Measurements from ENCODE around the gene GATA2. TPM values are rescaled to one million over a fixed set of nuclear protein-coding genes. Genes with fewer than 3 reads are reported as not detected.

GATA2 gene
- total RNA-seq, 4 donors from 2014 or later, result 5.4 to 16.0 (median 8.1) TPM

DNA sequence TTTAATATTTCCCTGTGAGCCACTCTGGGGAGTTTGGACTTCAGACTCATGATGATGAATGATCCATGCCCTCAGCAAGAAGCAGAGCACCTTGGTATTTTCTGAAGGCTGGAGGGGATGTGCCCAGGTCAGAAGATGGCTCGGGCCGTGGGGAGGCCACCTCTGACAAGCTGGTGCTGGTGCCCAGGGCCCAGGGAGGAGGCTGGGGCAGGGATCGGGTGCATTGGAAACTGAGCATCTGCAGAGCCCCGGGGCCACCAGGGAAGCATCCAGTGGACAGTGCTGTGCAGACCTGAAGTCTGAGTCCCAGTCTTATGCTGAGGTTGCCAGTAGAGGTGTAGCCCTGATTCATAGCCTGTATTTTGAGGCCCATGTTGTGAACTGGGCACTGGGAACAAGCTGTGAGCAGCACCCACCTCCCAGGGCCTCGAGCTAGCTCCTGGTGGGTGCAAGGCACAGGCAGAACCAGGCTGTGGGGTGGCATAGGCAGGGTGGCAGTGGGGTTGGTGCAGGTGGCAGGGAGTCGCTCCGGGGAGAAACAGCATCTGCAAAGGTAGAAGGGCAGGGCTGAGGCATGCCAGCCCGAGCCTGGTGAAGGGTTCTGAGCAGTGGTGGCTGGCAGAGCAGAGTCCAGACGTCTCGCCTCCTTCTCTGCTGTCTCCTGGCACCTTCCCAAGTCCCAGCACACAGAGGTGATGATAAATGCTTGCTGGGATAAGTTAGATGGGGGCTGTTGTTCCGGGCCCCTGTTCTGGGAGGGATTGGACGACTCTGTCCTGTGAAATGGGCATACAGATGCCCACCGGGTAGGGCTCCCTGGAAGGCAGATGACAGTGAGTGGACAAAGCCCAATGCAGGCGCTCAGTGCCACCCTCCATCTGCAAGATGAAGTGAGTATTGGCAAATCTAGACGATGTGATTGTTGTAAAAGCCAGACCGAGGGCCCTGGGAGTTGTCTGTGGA is 36.9 kb downstream of the GATA2 start:
- no peaks in the 10 kb centered on the region for H3K36me3 ChIP-seq
- no peaks in the 10 kb centered on the region for H3K9me3 ChIP-seq
- no peak overlapping the region for H3K4me3 ChIP-seq
- no peaks in the 10 kb centered on the region for H3K4me1 ChIP-seq
- TF ChIP-seq EP300 (IDR thresholded peaks at IDR 0.05) (no peak), POLR2A (IDR thresholded peaks at IDR 0.05) (no peak), POLR2AphosphoS5 (IDR thresholded peaks at IDR 0.05) (no peak)
- TF ChIP-seq, protein P1, sequence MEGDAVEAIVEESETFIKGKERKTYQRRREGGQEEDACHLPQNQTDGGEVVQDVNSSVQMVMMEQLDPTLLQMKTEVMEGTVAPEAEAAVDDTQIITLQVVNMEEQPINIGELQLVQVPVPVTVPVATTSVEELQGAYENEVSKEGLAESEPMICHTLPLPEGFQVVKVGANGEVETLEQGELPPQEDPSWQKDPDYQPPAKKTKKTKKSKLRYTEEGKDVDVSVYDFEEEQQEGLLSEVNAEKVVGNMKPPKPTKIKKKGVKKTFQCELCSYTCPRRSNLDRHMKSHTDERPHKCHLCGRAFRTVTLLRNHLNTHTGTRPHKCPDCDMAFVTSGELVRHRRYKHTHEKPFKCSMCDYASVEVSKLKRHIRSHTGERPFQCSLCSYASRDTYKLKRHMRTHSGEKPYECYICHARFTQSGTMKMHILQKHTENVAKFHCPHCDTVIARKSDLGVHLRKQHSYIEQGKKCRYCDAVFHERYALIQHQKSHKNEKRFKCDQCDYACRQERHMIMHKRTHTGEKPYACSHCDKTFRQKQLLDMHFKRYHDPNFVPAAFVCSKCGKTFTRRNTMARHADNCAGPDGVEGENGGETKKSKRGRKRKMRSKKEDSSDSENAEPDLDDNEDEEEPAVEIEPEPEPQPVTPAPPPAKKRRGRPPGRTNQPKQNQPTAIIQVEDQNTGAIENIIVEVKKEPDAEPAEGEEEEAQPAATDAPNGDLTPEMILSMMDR (IDR thresholded peaks at IDR 0.05), result no peak
- 7 to 45% methylated on average over 2 to 5 of the region's 16 CpGs for WGBS, 2 donors (ENCODE audit: low coverage in 1 of 2)
- no peak overlapping the region for H3K27ac ChIP-seq
- no peak for ATAC-seq
- H3K27me3 ChIP-seq, result peaks cover 61% of the 10 kb centered on the region

DNA sequence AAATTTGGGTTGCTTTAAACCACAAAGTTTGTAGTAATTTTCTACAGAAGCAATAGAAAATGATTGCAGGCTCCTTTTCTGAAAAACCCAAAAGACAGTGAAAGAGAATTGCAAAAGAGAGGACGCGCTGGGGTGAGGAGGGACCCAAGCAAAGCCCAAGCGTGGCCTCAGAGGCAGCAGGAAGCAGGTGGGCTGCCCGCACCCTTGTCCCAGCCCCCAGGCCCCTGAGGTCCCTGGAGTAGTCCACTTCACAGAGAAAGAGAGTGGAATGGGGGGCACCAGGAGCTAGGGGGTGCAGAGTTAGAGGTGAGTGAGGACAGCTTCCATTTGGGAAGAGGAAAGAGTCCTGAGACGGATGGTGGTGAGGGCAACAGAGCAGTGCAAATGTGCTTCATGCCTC is 37.9 kb downstream of the GATA2 start:
- no peak for ATAC-seq
- WGBS, 2 donors (ENCODE audit: low coverage in 1 of 2), result 75 to 79% methylated on average over 4 to 5 of the region's 5 CpGs
- H3K4me3 ChIP-seq, result no peak overlapping the region
- H3K9me3 ChIP-seq, result no peaks in the 10 kb centered on the region
- H3K27me3 ChIP-seq, result peaks cover 61% of the 10 kb centered on the region
- H3K4me1 ChIP-seq, result no peaks in the 10 kb centered on the region
- no peaks in the 10 kb centered on the region for H3K36me3 ChIP-seq
- no peak for TF ChIP-seq EP300 (IDR thresholded peaks at IDR 0.05)
- TF ChIP-seq POLR2A (IDR thresholded peaks at IDR 0.05), result no peak
- no peak overlapping the region for H3K27ac ChIP-seq

DNA sequence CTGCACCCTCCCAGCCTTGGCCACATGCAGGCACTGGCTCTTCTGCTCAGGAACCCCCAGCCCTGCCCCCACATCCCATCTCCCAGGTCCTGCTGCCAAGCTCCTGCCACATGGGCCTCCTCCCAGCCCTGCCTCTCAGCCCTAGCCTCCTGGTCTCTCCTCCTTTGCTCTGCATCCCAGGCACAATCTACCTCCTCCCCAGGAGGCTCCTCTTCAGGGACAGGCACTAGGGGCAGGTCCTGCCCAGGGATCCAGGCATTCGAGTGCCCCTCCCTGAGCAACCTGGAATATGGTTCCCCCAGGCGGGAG is 38.7 kb downstream of the GATA2 start:
- 100% methylated on average over 1 of the region's 2 CpGs; no CpG with 5 or more reads in 1 of the 2 donors for WGBS, 2 donors (ENCODE audit: low coverage in 1 of 2)
- peaks cover 61% of the 10 kb centered on the region for H3K27me3 ChIP-seq
- TF ChIP-seq POLR2AphosphoS5 (IDR thresholded peaks at IDR 0.05) (no peak), POLR2A (IDR thresholded peaks at IDR 0.05) (no peak), EP300 (IDR thresholded peaks at IDR 0.05) (no peak)
- TF ChIP-seq, protein P1 (IDR thresholded peaks at IDR 0.05), result no peak
- ATAC-seq, result no peak
- H3K36me3 ChIP-seq, result no peaks in the 10 kb centered on the region
- no peaks in the 10 kb centered on the region for H3K9me3 ChIP-seq
- no peaks in the 10 kb centered on the region for H3K4me1 ChIP-seq
- H3K27ac ChIP-seq, result no peak overlapping the region
- H3K4me3 ChIP-seq, result no peak overlapping the region

DNA sequence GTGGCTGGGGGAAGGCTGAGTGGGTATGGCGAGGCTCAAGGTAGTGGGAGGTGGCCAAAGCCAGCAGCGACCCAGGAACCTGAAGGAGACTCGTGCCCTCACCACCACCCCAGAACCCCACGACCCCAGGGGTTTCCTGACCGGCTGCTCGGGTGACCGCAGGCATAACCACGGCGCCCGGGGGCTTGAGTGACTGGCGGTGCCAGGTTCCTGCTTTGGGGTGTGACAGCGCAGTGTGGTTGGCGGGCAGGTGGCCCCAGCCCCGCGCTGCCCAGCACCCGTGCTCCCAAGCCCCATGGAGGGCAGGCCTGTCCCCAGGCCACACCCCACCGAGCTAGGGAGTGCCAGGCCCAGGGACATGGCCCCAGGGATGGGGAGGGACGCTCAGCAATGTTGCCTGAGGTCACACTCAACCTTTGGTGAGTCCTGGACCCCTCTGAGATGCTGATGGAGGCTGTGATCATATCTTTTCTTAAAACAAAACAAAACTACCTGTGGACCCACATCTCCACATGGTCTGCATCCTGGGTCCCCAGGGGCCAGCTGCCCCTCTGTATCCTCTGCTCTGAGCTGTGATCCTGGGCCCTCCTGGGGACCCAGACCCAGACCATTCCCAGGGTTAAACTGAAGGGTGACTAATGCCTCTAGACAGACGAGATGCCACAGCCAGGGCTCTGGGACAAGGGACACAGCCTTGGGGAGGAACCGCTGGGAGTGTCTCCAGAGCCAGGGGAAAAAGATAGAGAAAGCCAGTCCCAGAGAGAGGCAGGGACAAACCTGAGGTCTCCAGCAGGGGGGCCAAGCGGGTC is 39.3 kb downstream of the GATA2 start:
- H3K27me3 ChIP-seq, result peaks cover 61% of the 10 kb centered on the region
- no peak for TF ChIP-seq POLR2A (IDR thresholded peaks at IDR 0.05)
- no peak for TF ChIP-seq EP300 (IDR thresholded peaks at IDR 0.05)
- TF ChIP-seq POLR2AphosphoS5 (IDR thresholded peaks at IDR 0.05), result no peak
- TF ChIP-seq, protein P1 (IDR thresholded peaks at IDR 0.05), result no peak
- no peaks in the 10 kb centered on the region for H3K9me3 ChIP-seq
- no peaks in the 10 kb centered on the region for H3K4me1 ChIP-seq
- no peaks in the 10 kb centered on the region for H3K36me3 ChIP-seq
- no peak for ATAC-seq
- no peak overlapping the region for H3K27ac ChIP-seq
- no peak overlapping the region for H3K4me3 ChIP-seq
- WGBS, 2 donors (ENCODE audit: low coverage in 1 of 2), result 92% methylated on average over 2 of the region's 21 CpGs; no CpG with 5 or more reads in 1 of the 2 donors

DNA sequence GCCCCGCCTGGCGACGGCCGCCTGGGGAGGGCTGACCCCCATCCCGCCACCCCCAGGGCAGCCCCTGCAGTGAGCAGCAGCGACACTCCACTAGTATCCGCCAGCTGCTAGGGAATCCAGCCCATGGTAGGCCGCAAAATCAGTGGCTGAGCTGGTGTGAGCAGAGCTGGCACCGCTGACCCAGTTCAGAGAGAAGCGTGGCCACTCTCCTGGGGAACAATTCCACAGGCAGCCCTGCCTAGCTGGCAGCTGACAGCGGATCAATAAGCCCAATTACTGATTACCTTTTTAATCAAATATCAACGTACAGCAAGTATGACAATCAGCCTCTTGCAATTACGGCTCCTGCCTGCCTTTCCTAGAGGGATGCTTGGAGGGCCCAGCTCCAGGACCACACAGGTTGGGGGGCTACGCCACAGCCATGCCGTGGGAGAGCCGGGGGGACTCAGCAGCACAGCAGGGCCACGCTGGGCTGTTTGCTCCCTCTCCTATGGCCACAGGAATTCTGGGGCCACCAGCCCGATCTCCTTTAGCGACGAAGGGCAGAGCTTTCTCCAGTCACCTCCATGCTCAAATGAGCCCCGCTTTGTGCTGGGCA is 40.2 kb downstream of the GATA2 start:
- TF ChIP-seq POLR2A (IDR thresholded peaks at IDR 0.05) (no peak), POLR2AphosphoS5 (IDR thresholded peaks at IDR 0.05) (no peak), EP300 (IDR thresholded peaks at IDR 0.05) (no peak)
- TF ChIP-seq, protein P1 (IDR thresholded peaks at IDR 0.05), result no peak
- Histone ChIP-seq H3K36me3 (no peaks in the 10 kb centered on the region), H3K4me1 (no peaks in the 10 kb centered on the region), H3K9me3 (no peaks in the 10 kb centered on the region), H3K27ac (no peak overlapping the region), H3K27me3 (peaks cover 61% of the 10 kb centered on the region), H3K4me3 (no peak overlapping the region)
- whole genome bisulfite sequencing, 2 donors (ENCODE audit: low coverage in 1 of 2), result 90% methylated on average over 2 of the region's 21 CpGs; no CpG with 5 or more reads in 1 of the 2 donors
- no peak for ATAC-seq

Measured in gastroesophageal sphincter (tissue), 4 donors.